Pancreas (tissue), 10 donors: ENCODE measurements around the gene DEFB126. TPM values are rescaled to one million over a fixed set of nuclear protein-coding genes. Genes with fewer than 3 reads are reported as not detected.
"Not testable (repeated sequence)": the region's sequence is repeated elsewhere in the genome, so short reads cannot be mapped to it uniquely, and the experiment has no call there.

Source experiments
- ATAC-seq, 4 donors: fragments of 200-7000 bp; cut with Tn5 transposase; one replicate each; pipeline versions ENCODE4 v1.8.0 to v1.9.1; 2020; ENCODE audit warnings: mild to moderate bottlenecking in 4 of 4, moderate library complexity in 4 of 4
- DNase-seq, 6 donors: peaks; one replicate each; pipeline ENCODE4 v3.0.0-alpha.2; 2020
- FAIRE-seq: peaks from 2 replicates; lab custom pipeline; 2012; peaks lifted over from hg19 to GRCh38; lab: Jason Lieb, UNC
- H3K27ac ChIP-seq, 4 donors: fragments of 200-600 bp; sonication (generic); 1 replicate in 3 of 4; 2 replicates in 1 of 4; pipeline versions ENCODE4 v1.5.0 to v1.8.0; 2020
- H3K27me3 ChIP-seq, 4 donors: fragments of 200-600 bp; one replicate each; pipeline ENCODE4 v1.8.0; 2021
- H3K36me3 ChIP-seq, 3 donors: fragments of 200-600 bp; sonication (generic) in 1 of 3; one replicate each; pipeline versions ENCODE4 v1.5.0 to v1.8.0; 2020 to 2021
- H3K4me1 ChIP-seq, 3 donors: fragments of 200-600 bp; one replicate each; pipeline ENCODE4 v1.8.0; 2021
- H3K4me3 ChIP-seq, 4 donors: fragments of 200-600 bp; sonication (generic) in 2 of 4; one replicate each; pipeline versions ENCODE4 v1.5.0 to v1.8.0; 2020 to 2021
- H3K9me3 ChIP-seq, 4 donors: fragments of 200-600 bp; one replicate each; pipeline ENCODE4 v1.8.0; 2021
- CTCF ChIP-seq, 4 donors: fragments of 200-600 bp; sonication (generic) in 3 of 4; IDR thresholded peaks; one replicate each; pipeline versions ENCODE4 v1.5.0 to v1.8.0; 2021; ENCODE audit warnings: antibody characterized with exemption in 4 of 4
- WGBS, 2 donors: extraction: QIAGEN DNeasy Blood & Tissue Kit; methylation state at CpG; one replicate each; pipeline ENCODE4 v1.1.7; 2013; 5-methylcytosine and 5-hydroxymethylcytosine counted together
- intact Hi-C, 3 donors: fragments of 100-400 bp; cut with DNase I; formaldehyde crosslinking; loops; one replicate each; pipeline versions ENCODE4 v1.11.1 to v1.14.2; 2022
- polyA plus RNA-seq, 2 donors: library from polyadenylated mRNA; stranded (reverse); fragments of 200-250 nt; gene quantifications; one replicate each; pipeline ENCODE4 v1.2.3, GENCODE V29; 2013
- total RNA-seq, 6 donors: library from RNA; stranded (reverse); fragmentation: NEBNext Ultra II Directional in 4 of 6; extraction: Animal tissue kit (Norgen Biotek cat#: 25700) in 4 of 6; gene quantifications; one replicate each; pipeline versions ENCODE4 v1.2.1 to v1.2.4, GENCODE V29; 2021 to 2023
- donor health status: healthy with polysubstance abuse.
- donor health status: DM: no; HTN: no; CAD: no; lungs with moderate emphysema.
- donor health status: DM: no; HTN: no; CAD: no.
- donor health status: control.
- donor health status: control.
- donor health status: Bipolar disorder and iron deficiency.
- donor health status: DM: yes; HTN: yes; CAD: no.
- donor health status: DM: no; HTN: no; CAD: no.
- donor health status: DM: no; HTN: no; CAD: no.
- donor health status: DM: yes; HTN: yes; CAD: no.

The DEFB126 gene
- total and polyA plus RNA-seq, 8 donors: not detected

DNA sequence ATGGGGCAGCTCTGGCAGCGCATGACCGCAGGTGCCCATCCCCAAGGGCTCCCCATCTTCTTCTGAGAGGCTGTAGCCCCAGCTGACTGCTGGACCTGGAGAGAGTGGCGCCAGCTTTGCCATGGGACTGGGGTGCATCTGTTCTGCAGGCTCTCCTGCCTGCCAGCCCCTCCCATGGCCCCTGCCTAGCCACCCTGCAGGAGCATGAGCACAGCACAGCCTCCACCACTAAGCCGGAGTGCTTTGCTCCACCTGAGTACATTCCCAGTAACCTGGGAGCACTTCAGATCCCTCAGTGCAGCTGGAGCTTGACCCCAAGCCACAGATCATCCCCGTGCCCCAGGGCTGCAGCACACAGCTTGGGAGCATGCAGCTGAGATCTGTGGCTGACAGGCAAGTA lies 38.9 kb upstream of the DEFB126 start:
- no peaks in the 10 kb centered on the region for H3K9me3 ChIP-seq
- 76 to 90% methylated on average over 5 of the region's 5 CpGs for WGBS, 2 donors
- TF ChIP-seq CTCF (IDR thresholded peaks at IDR 0.05): no peak
- H3K4me3 ChIP-seq: no peak overlapping the region
- intact Hi-C loops: no loop called here
- ATAC-seq: no peak
- H3K27me3 ChIP-seq: no peaks in the 10 kb centered on the region
- H3K4me1 ChIP-seq: no peaks in the 10 kb centered on the region
- no peak for FAIRE-seq
- no peaks in the 10 kb centered on the region for H3K36me3 ChIP-seq
- DNase-seq: no peak
- H3K27ac ChIP-seq: no peak overlapping the region

DNA sequence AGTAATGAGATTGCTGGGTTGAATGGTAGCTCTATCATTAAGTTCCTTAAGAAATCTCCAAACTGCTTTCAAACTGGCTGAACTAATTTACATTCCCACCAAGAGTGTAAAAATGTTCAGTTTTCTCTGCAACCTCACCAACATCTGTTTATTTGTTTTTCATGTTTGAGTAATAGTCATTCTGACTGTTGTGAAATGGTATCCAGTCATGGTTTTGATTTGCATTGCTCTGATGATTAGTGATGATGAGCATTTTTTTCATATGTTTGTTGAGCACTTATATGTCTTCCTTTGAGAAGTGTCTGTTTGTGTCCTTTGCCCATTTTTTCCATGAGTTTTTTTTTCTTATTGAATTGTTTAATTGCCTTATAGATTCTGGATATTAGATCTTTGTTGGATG lies 30.0 kb upstream of the DEFB126 start:
- Histone ChIP-seq H3K4me3 (no peak overlapping the region), H3K4me1 (no peaks in the 10 kb centered on the region), H3K27ac (no peak overlapping the region), H3K27me3 (no peaks in the 10 kb centered on the region), H3K9me3 (no peaks in the 10 kb centered on the region), H3K36me3 (no peaks in the 10 kb centered on the region)
- ATAC-seq (no peak), FAIRE-seq (no peak), DNase-seq (no peak)
- intact Hi-C loops: no loop called here
- no peak for TF ChIP-seq CTCF (IDR thresholded peaks at IDR 0.05)

- DNase-seq (no peak), FAIRE-seq (no peak), ATAC-seq (no peak)
- no peaks in the 10 kb centered on the region for H3K4me1 ChIP-seq
- no peaks in the 10 kb centered on the region for H3K9me3 ChIP-seq
- TF ChIP-seq CTCF (IDR thresholded peaks at IDR 0.05): no peak
- intact Hi-C loops: no loop called here
- H3K36me3 ChIP-seq: no peaks in the 10 kb centered on the region
- H3K27ac ChIP-seq: no peak overlapping the region
- peaks cover 0 to 11% (median 3%) of the 10 kb centered on the region in 4 donors for H3K27me3 ChIP-seq
- H3K4me3 ChIP-seq: no peak overlapping the region
Measured at GRCh38 chr20:117518-117917, 24.9 kb upstream of the DEFB126 start.

DNA sequence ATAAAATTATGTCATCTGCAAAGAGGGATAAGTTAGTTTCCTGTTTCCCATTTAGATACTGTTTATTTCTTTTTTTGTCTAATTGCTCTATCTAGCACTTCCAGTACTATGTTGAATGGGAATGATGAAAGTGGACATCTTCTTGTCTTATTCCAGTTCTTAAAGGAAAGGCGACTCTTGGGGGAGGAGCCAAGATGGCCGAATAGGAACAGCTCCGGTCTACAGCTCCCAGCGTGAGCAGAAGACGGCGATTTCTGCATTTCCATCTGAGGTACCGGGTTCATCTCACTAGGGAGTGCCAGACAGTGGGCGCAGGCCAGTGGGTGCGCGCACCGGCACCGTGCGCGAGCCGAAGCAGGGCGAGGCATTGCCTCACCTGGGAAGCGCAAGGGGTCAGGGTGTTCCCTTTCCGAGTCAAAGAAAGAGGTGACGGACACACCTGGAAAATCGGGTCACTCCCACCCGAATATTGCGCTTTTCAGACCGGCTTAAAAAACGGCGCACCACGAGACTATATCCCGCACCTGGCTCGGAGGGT lies 12.5 kb upstream of the DEFB126 start:
- H3K36me3 ChIP-seq, ATAC-seq, H3K27me3 ChIP-seq, FAIRE-seq, H3K9me3 ChIP-seq, intact Hi-C loops, H3K27ac ChIP-seq, DNase-seq, H3K4me1 ChIP-seq, H3K4me3 ChIP-seq: not testable (repeated sequence)
- 78% methylated on average over 20 to 28 of the region's 28 CpGs for WGBS, 2 donors

DNA sequence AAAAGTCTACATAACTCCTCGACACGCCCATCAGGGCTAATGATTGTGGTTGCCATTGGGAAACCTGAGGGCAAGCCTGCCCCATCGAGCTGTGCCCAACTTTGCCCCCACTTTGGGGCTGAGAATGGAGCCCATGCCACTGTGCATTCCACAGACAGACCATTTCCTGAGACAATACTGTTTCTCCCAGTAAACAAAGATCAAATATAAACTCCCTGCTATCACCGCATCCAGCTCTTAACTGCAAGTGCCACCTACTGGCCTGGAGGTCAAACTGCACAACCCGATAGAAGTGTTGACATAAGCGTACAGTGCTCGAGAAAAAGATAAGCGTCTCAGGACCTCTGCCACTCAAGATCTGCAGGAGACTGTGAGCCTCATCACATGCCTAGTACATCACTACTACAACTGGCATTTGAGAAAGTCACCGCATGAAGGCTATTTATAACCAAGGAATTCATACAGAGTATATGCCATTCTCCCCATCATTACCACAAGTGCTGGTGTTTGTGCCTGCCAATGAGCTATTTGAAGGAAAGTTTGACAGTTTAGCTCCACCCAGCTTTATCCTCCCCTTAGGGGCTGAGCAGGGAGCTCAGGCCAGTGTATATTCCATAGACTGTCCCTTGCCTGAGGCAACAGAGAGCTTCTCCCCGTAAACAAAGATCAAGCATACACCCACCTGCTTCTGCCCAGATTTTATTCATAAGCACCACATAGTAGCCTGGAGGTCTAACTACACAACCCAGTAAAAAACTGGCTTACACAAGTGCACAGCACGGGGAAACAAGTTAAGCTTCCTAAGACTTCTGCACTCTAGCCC lies 4.5 kb upstream of the DEFB126 start:
- no peak for FAIRE-seq
- H3K36me3 ChIP-seq: no peaks in the 10 kb centered on the region
- H3K27ac ChIP-seq: no peak overlapping the region
- intact Hi-C loops: no loop called here
- no peaks in the 10 kb centered on the region for H3K9me3 ChIP-seq
- no peak for TF ChIP-seq CTCF (IDR thresholded peaks at IDR 0.05)
- H3K4me3 ChIP-seq: no peak overlapping the region
- WGBS, 2 donors: 56 to 61% methylated on average over 11 of the region's 11 CpGs
- DNase-seq: no peak
- no peak for ATAC-seq
- H3K4me1 ChIP-seq: no peaks in the 10 kb centered on the region
- H3K27me3 ChIP-seq: peaks cover 0 to 25% (median 0%) of the 10 kb centered on the region in 4 donors
